Activated naive CD4-positive, alpha-beta T cell treated with anti-CD3 and anti-CD28 coated beads, Interleukin-2, amount 50 U/mL, for 72 hours (primary cell): ENCODE data around the gene PHLDB1. TPM values are rescaled to one million over a fixed set of nuclear protein-coding genes. Genes with fewer than 3 reads are reported as not detected.

Experiments used
- ATAC-seq, 2 donors: fragments of 150-1000 bp; cut with Tn5 transposase; 2 replicates each; pipeline ENCODE4 v1.10.0; 2021; ENCODE audit warnings: mild to moderate bottlenecking in 2 of 2, moderate library complexity in 2 of 2
- DNase-seq, 2 donors: peaks; one replicate each; pipeline ENCODE4 v3.0.0; 2021 to 2022; ENCODE audit warnings: low spot score in 2 of 2
- H3K27ac Mint-ChIP-seq, 2 donors: one replicate each; pipeline ENCODE4 v1.8.0; 2022; ENCODE audit warnings: mild to moderate bottlenecking in 2 of 2, mixed read lengths in 2 of 2
- H3K36me3 Mint-ChIP-seq, 2 donors: one replicate each; pipeline ENCODE4 v1.8.0; 2022; ENCODE audit warnings: mixed read lengths in 2 of 2
- H3K9me3 Mint-ChIP-seq, 2 donors: one replicate each; pipeline ENCODE4 v1.8.0; 2022; ENCODE audit warnings: mixed read lengths in 2 of 2
- total RNA-seq, 2 donors: library from RNA; stranded (reverse); gene quantifications; one replicate each; pipeline ENCODE4 v1.2.3, GENCODE V29; 2022

The PHLDB1 gene
- total RNA-seq, 2 donors from 2014 or later: 5.1 to 5.7 TPM

- no peak overlapping the region for H3K27ac Mint-ChIP-seq
- DNase-seq (no peak), ATAC-seq (no peak)
- no peaks in the 10 kb centered on the region for H3K9me3 Mint-ChIP-seq
- no peaks in the 10 kb centered on the region for H3K36me3 Mint-ChIP-seq
Measured at GRCh38 chr11:118643995-118644345, 36.6 kb downstream of the PHLDB1 start.

- no peak for DNase-seq
- H3K36me3 Mint-ChIP-seq: no peaks in the 10 kb centered on the region
- no peak overlapping the region for H3K27ac Mint-ChIP-seq
- no peak for ATAC-seq
- no peaks in the 10 kb centered on the region for H3K9me3 Mint-ChIP-seq
Measured at GRCh38 chr11:118644496-118644895, 37.1 kb downstream of the PHLDB1 start.

- H3K36me3 Mint-ChIP-seq: no peaks in the 10 kb centered on the region
- ATAC-seq (no peak), DNase-seq (no peak)
- H3K9me3 Mint-ChIP-seq: no peaks in the 10 kb centered on the region
- H3K27ac Mint-ChIP-seq: no peak overlapping the region
Measured at GRCh38 chr11:118645066-118645715, 37.8 kb downstream of the PHLDB1 start.

- no peaks in the 10 kb centered on the region for H3K9me3 Mint-ChIP-seq
- ATAC-seq (no peak), DNase-seq (no peak)
- no peaks in the 10 kb centered on the region for H3K36me3 Mint-ChIP-seq
- H3K27ac Mint-ChIP-seq: no peak overlapping the region
Measured at GRCh38 chr11:118646393-118646792, 39.0 kb downstream of the PHLDB1 start.

- no peak for ATAC-seq
- H3K9me3 Mint-ChIP-seq: no peaks in the 10 kb centered on the region
- H3K36me3 Mint-ChIP-seq: no peaks in the 10 kb centered on the region
- no peak for DNase-seq
- H3K27ac Mint-ChIP-seq: no peak overlapping the region
Measured at GRCh38 chr11:118648291-118648690, 40.9 kb downstream of the PHLDB1 start.

GRCh38 chr11:118649941-118650340 is 42.5 kb downstream of the PHLDB1 start:
- DNase-seq: no peak
- Mint-ChIP-seq H3K9me3 (no peaks in the 10 kb centered on the region), H3K36me3 (no peaks in the 10 kb centered on the region), H3K27ac (peak overlapping the region in 1 of 2 donors; percentile 44)
- ATAC-seq: no peak

GRCh38 chr11:118650366-118650765 is 43.0 kb downstream of the PHLDB1 start:
- no peak for DNase-seq
- ATAC-seq: no peak
- no peaks in the 10 kb centered on the region for H3K36me3 Mint-ChIP-seq
- no peak overlapping the region for H3K27ac Mint-ChIP-seq
- H3K9me3 Mint-ChIP-seq: no peaks in the 10 kb centered on the region

GRCh38 chr11:118651820-118652219 is 44.4 kb downstream of the PHLDB1 start:
- DNase-seq (no peak), ATAC-seq (no peak)
- Mint-ChIP-seq H3K27ac (no peak overlapping the region), H3K9me3 (no peaks in the 10 kb centered on the region), H3K36me3 (no peaks in the 10 kb centered on the region)

GRCh38 chr11:118652681-118653181 is 45.3 kb downstream of the PHLDB1 start:
- no peaks in the 10 kb centered on the region for H3K9me3 Mint-ChIP-seq
- H3K27ac Mint-ChIP-seq: peak overlapping the region in 1 of 2 donors; percentile 18
- no peak for DNase-seq
- H3K36me3 Mint-ChIP-seq: no peaks in the 10 kb centered on the region
- ATAC-seq: no peak

- peak overlapping the region in 1 of 2 donors; percentile 2 for H3K27ac Mint-ChIP-seq
- H3K9me3 Mint-ChIP-seq: no peaks in the 10 kb centered on the region
- no peak for DNase-seq
- H3K36me3 Mint-ChIP-seq: no peaks in the 10 kb centered on the region
- no peak for ATAC-seq
Measured at GRCh38 chr11:118653684-118654390, 46.4 kb downstream of the PHLDB1 start.

GRCh38 chr11:118655486-118656190 is 48.2 kb downstream of the PHLDB1 start:
- ATAC-seq (no peak), DNase-seq (no peak)
- Mint-ChIP-seq H3K9me3 (no peaks in the 10 kb centered on the region), H3K27ac (no peak overlapping the region), H3K36me3 (no peaks in the 10 kb centered on the region)

GRCh38 chr11:118656563-118657165 is 49.2 kb downstream of the PHLDB1 start:
- Mint-ChIP-seq H3K36me3 (no peaks in the 10 kb centered on the region), H3K27ac (peak overlapping the region in 1 of 2 donors; percentile 7), H3K9me3 (no peaks in the 10 kb centered on the region)
- no peak for DNase-seq
- ATAC-seq: no peak

- no peak for ATAC-seq
- no peaks in the 10 kb centered on the region for H3K36me3 Mint-ChIP-seq
- H3K27ac Mint-ChIP-seq: peak overlapping the region in 1 of 2 donors; percentile 7
- H3K9me3 Mint-ChIP-seq: no peaks in the 10 kb centered on the region
- no peak for DNase-seq
Measured at GRCh38 chr11:118657238-118657637, 49.8 kb downstream of the PHLDB1 start.

GRCh38 chr11:118657709-118658428 is 50.5 kb downstream of the PHLDB1 start:
- DNase-seq: no peak
- Mint-ChIP-seq H3K9me3 (no peaks in the 10 kb centered on the region), H3K27ac (peak overlapping the region in 1 of 2 donors; percentile 80), H3K36me3 (no peaks in the 10 kb centered on the region)
- ATAC-seq: no peak

- no peaks in the 10 kb centered on the region for H3K9me3 Mint-ChIP-seq
- DNase-seq: no peak
- no peaks in the 10 kb centered on the region for H3K36me3 Mint-ChIP-seq
- no peak overlapping the region for H3K27ac Mint-ChIP-seq
- ATAC-seq: no peak
Measured at GRCh38 chr11:118658429-118659313, 51.3 kb downstream of the PHLDB1 start.
